Activated effector memory CD4-positive, alpha-beta T cell treated with Interleukin-2 at 50 U/mL for 16 hours (primary cell): ENCODE measurements around the gene STAT6.
A peak's percentile ranks its signal among the peaks of the same experiment; 100 is the strongest.

ENCODE experiments used
- DNase-seq: peaks from one replicate; pipeline ENCODE4 v3.0.0-alpha.2; 2020

Gene STAT6

GRCh38 chr12:57143454-57143853, 32.3 kb upstream of the STAT6 start:
- no peak for DNase-seq

GRCh38 chr12:57142727-57143126, 31.6 kb upstream of the STAT6 start:
- DNase-seq: no peak

GRCh38 chr12:57142121-57142520, 31.0 kb upstream of the STAT6 start:
- DNase-seq: no peak

GRCh38 chr12:57141249-57141648, 30.1 kb upstream of the STAT6 start:
- DNase-seq: no peak

GRCh38 chr12:57139796-57140649, 28.9 kb upstream of the STAT6 start:
- no peak for DNase-seq

GRCh38 chr12:57138526-57139272, 27.5 kb upstream of the STAT6 start:
- DNase-seq: no peak

- DNase-seq: no peak
Observed at GRCh38 chr12:57135527-57136326, 24.6 kb upstream of the STAT6 start.

GRCh38 chr12:57134949-57135348, 23.8 kb upstream of the STAT6 start:
- DNase-seq: no peak

- DNase-seq: no peak
Observed at GRCh38 chr12:57133916-57134315, 22.8 kb upstream of the STAT6 start.

- no peak for DNase-seq
Observed at GRCh38 chr12:57133013-57133569, 21.9 kb upstream of the STAT6 start.

GRCh38 chr12:57131896-57132744, 21.0 kb upstream of the STAT6 start:
- no peak for DNase-seq

GRCh38 chr12:57130941-57131340, 19.8 kb upstream of the STAT6 start:
- DNase-seq: no peak

- no peak for DNase-seq
Observed at GRCh38 chr12:57129889-57130288, 18.7 kb upstream of the STAT6 start.

- DNase-seq: no peak
Observed at GRCh38 chr12:57129321-57129842, 18.2 kb upstream of the STAT6 start.

- DNase-seq: no peak
Observed at GRCh38 chr12:57128519-57129247, 17.5 kb upstream of the STAT6 start.

- DNase-seq: peak; percentile 68
Observed at GRCh38 chr12:57127726-57128518, 16.8 kb upstream of the STAT6 start, which contains the start of gene LRP1. Gene LRP1 (plus strand): TSS chr12:57128483. CDS start chr12:57128965, 482 bp downstream.

GRCh38 chr12:57127101-57127725, 16.1 kb upstream of the STAT6 start:
- DNase-seq: peak; percentile 7

- DNase-seq: no peak
Observed at GRCh38 chr12:57126561-57126960, 15.4 kb upstream of the STAT6 start.

- DNase-seq: no peak
Observed at GRCh38 chr12:57126061-57126460, 14.9 kb upstream of the STAT6 start.
